Measurements from ENCODE around the gene KCNQ1. TPM values are rescaled to one million over a fixed set of nuclear protein-coding genes. Genes with fewer than 3 reads are reported as not detected.

KCNQ1 gene
- total and polyA plus RNA-seq, 9 donors, result 1.4 to 17.2 (median 3.8) TPM

GRCh38 chr11:2794968-2795322, 350.1 kb downstream of the KCNQ1 start:
- no peaks in the 10 kb centered on the region for H3K4me1 ChIP-seq (ENCODE audit: insufficient read depth)
- no peaks in the 10 kb centered on the region for H3K36me3 ChIP-seq
- no peaks in the 10 kb centered on the region for H3K9me3 ChIP-seq
- no peak for TF ChIP-seq CTCF (IDR thresholded peaks at IDR 0.05)
- no peak for TF ChIP-seq EP300 (IDR thresholded peaks at IDR 0.05)
- no peak for TF ChIP-seq POLR2A (IDR thresholded peaks at IDR 0.05)
- H3K4me3 ChIP-seq, result no peak overlapping the region
- WGBS, 3 donors, result 86 to 88% (median 87%) methylated on average over 12 of the region's 12 CpGs
- H3K27me3 ChIP-seq, result no peaks in the 10 kb centered on the region
- H3K27ac ChIP-seq, result no peak overlapping the region
- intact Hi-C loops (cut with DNase I), result no loop called here
- peak; percentile 11 to 39 (median 25) for DNase-seq

GRCh38 chr11:2795491-2795991, 350.7 kb downstream of the KCNQ1 start:
- Histone ChIP-seq H3K27ac (no peak overlapping the region), H3K9me3 (no peaks in the 10 kb centered on the region), H3K4me3 (no peak overlapping the region), H3K4me1 (ENCODE audit: insufficient read depth) (no peaks in the 10 kb centered on the region), H3K36me3 (no peaks in the 10 kb centered on the region), H3K27me3 (no peaks in the 10 kb centered on the region)
- DNase-seq, result peak; percentile 10 to 32 (median 21)
- WGBS, 3 donors, result 93 to 97% (median 96%) methylated on average over 10 of the region's 10 CpGs
- intact Hi-C loops (cut with DNase I), result no loop called here
- TF ChIP-seq POLR2A (IDR thresholded peaks at IDR 0.05) (no peak), CTCF (IDR thresholded peaks at IDR 0.05) (no peak), EP300 (IDR thresholded peaks at IDR 0.05) (no peak)

GRCh38 chr11:2796091-2796490, 351.3 kb downstream of the KCNQ1 start:
- DNase-seq, result peak; percentile 12 to 37 (median 21)
- no peaks in the 10 kb centered on the region for H3K27me3 ChIP-seq

GRCh38 chr11:2796508-2797113, 351.8 kb downstream of the KCNQ1 start:
- no peak overlapping the region for H3K4me3 ChIP-seq
- no peaks in the 10 kb centered on the region for H3K27me3 ChIP-seq
- 91 to 93% (median 92%) methylated on average over 32 of the region's 32 CpGs for WGBS, 3 donors
- intact Hi-C loops (cut with DNase I), result no loop called here
- peak in 4 of 5 donors; percentile 7 to 30 (median 18) for DNase-seq
- H3K27ac ChIP-seq, result no peak overlapping the region
- no peaks in the 10 kb centered on the region for H3K4me1 ChIP-seq (ENCODE audit: insufficient read depth)
- H3K9me3 ChIP-seq, result no peaks in the 10 kb centered on the region
- no peaks in the 10 kb centered on the region for H3K36me3 ChIP-seq
- TF ChIP-seq CTCF (IDR thresholded peaks at IDR 0.05), result no peak
- TF ChIP-seq EP300 (IDR thresholded peaks at IDR 0.05), result no peak
- TF ChIP-seq POLR2A (IDR thresholded peaks at IDR 0.05), result no peak

More at GRCh38 chr11:2796091-2796490, 351.3 kb downstream of the KCNQ1 start:
- Histone ChIP-seq H3K4me3 (no peak overlapping the region), H3K4me1 (ENCODE audit: insufficient read depth) (no peaks in the 10 kb centered on the region), H3K9me3 (no peaks in the 10 kb centered on the region), H3K27ac (no peak overlapping the region), H3K36me3 (no peaks in the 10 kb centered on the region)
- WGBS, 3 donors, result 91 to 93% (median 91%) methylated on average over 15 of the region's 15 CpGs
- intact Hi-C loops (cut with DNase I), result no loop called here
- no peak for TF ChIP-seq POLR2A (IDR thresholded peaks at IDR 0.05)
- no peak for TF ChIP-seq CTCF (IDR thresholded peaks at IDR 0.05)
- TF ChIP-seq EP300 (IDR thresholded peaks at IDR 0.05), result no peak
